Dedifferentiated amniotic fluid mesenchymal stem cell (primary cell): ENCODE results near the gene SCYL3.
"Not testable (repeated sequence)": the region's sequence is repeated elsewhere in the genome, so short reads cannot be mapped to it uniquely, and the experiment has no call there.

Experiments used
- DNase-seq: peaks from one replicate; pipeline ENCODE4 v3.0.0-alpha.2; 2016; ENCODE audit errors: extremely low spot score

SCYL3 gene, protein sequence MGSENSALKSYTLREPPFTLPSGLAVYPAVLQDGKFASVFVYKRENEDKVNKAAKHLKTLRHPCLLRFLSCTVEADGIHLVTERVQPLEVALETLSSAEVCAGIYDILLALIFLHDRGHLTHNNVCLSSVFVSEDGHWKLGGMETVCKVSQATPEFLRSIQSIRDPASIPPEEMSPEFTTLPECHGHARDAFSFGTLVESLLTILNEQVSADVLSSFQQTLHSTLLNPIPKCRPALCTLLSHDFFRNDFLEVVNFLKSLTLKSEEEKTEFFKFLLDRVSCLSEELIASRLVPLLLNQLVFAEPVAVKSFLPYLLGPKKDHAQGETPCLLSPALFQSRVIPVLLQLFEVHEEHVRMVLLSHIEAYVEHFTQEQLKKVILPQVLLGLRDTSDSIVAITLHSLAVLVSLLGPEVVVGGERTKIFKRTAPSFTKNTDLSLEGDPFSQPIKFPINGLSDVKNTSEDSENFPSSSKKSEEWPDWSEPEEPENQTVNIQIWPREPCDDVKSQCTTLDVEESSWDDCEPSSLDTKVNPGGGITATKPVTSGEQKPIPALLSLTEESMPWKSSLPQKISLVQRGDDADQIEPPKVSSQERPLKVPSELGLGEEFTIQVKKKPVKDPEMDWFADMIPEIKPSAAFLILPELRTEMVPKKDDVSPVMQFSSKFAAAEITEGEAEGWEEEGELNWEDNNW

DNA sequence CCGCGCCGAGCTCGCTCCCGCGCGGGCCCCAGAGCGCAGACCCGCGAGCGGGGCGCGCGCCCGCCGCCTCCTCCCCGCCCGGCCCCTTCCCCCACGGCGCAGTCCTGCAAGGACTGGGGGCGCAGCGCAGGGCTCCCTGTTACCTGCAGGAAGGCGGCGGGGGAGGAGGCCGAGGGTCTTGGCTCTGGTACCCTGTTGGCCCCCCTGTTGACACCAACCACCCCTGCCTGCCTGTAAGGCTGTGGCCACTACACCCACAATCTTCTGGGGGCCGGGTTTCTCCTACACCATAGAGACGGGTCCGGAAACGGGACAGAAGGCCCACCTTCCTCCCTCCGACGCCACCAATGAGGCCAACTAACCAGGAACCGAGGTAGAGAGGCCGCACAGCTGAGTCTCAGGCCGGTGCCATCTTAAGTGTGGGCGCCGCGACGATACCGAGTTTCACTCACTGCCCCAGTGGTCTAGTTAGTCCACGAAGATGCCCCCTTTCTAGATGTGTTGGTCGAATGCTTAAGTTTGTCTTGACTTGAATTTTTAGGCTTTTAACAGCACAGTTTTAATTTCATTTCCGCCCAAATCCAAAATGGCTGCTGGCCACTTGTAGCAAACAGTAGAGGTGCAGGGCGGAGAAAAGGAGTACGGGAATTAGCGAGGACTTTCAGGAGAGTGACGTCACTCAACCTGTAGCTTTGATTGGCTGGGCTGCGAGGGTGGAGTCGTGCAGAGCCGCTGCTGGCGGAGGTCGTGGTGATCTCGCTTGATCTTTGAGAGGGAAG lies at the start of gene SCYL3:
Gene SCYL3 (minus strand): TSS at position 252 of the 779 bp plus-strand sequence. CDS start 5,056 bp downstream, outside the sequence.
- DNase-seq, result peak; percentile 98

DNA sequence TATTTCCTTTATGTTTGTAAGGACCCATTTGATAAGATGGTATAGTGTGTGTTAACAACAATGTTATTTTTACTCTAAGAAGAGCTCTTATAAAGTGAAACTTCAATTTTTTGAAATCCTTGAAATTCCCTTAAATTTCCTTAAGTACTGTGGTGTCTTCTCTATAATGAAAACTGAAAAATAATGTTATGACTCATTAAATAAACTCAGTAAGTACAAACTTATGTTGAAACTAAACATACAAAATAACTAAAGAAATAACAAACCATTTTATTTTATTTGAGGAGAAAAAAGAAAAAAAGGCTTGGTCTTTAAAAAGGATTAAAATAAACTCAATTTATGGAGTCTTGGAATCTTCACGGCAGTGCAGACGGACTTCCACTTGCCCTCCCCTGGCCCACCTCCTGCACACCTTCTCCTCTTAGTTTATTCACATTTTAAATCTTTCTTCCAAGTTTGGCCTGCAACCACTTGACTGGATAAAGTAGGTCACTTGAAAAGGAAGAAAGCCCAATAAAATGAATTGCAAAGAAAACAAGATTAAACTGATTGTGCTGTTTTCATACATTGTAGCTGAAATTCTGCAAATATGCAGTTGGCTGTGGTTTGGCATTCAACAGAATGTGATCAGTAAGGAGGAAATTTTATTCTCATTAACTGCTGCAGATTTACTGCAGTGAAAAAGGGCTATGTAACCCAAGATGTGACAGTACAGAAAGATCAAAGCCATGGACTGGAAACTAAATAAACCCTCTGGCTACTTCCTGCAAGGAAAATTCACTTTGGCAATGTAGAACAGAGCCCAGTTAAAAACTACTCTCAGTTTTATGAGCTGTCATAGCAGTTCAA lies 48.5 kb upstream of the SCYL3 start:
- peak; percentile 32 for DNase-seq

DNA sequence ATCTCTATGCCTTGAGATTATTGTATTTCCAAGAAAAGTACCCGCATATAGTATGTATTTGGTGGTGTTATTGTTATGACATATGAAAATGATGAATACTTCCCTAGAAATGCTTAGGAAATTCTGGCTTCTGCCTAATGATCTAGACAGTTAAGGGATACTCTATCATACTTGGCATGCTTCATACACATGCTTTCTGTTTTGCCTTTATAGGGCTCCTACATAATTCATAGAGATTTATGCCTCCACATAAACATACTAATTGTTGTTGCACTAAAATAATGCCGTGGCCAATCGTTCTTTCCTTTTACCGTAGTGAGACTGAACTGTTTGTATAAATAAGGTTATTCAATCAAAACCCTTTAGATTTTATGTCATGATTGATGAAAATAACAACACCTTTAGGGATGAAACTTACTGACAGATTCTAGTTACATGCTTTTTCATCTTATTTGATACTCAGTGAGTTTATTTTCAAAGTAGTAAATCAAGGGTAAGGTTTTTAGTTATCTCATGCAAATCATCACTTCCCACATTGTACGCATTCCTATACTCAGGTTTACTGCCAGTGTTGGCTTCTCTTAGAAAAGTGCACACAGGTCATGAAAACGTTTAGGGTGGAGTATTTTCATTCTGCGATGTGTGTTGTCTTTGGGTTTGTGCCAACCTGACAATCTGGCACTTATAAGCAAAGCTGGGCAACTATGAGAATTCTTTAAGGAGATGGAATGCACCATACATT lies 40.5 kb upstream of the SCYL3 start:
- DNase-seq, result peak; percentile 50

DNA sequence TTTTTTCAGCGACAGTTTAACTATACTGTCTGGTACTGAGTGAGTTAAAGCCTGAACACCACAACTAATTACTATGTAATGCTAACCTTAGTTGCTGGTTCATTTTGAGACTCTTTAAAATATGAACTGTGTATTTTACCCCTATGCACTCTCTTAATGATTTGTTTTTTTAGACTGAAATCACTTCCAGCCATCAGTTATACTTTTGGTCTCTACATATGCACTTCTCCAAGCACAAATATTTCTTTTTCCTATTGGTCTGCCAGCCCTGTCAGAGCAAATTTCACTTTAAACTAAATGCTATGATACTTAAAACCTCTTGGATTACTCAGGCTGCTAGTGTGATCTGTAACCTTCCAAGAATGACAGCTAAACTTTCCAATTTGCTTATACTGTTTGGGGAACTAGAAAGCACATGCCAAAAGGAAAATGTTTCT lies 38.1 kb upstream of the SCYL3 start:
- DNase-seq, result peak; percentile 84

DNA sequence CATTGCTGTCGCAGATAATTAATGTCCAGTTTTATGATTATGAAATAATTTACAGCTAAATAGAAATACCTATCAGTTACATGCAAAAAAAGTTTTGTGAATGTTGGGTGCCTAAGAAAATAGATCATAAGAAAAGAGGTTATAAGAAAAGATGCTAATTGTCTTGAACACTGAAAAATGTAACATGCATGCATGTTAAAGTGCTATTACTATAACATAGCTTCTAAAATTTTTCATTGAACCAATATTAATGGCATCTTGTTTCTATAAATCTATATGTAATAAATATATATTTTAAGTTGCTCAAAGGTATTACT lies 35.5 kb upstream of the SCYL3 start:
- DNase-seq, result no peak

DNA sequence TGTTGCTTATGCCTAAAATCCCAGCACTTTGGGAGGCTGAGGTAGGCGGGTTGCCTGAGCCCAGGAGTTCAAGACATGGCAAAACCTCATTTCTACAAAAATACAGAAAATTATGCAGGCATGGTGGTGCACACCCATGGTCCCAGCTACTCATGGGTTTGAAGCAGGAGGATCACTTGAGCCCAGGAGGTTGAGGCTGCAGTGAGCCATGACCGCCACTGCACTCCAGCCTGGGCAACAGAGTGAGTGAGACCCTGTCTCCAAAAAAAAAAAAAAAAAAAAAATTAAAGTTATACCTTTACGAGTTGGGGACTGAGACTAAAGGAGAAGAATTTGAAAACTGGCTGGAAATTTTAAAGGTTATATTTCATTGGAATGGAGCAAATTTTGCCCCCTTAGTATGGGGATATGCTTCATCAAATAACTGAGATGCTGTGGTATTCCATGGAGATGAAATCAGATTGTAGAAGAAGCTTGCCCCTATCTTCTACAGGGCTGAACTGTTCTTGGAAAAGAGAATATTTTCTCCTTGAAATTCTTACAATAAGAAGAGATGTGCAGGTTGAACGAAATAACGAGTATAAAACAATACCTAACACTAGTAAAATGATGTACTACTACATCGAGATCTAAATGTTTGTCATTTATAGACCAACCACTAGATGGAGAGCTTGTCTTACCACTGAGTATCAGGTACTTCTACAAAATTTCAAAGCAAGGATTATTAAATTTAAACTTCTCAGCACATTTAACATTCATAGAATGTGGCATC lies 34.9 kb upstream of the SCYL3 start:
- DNase-seq, result peak; percentile 63

DNA sequence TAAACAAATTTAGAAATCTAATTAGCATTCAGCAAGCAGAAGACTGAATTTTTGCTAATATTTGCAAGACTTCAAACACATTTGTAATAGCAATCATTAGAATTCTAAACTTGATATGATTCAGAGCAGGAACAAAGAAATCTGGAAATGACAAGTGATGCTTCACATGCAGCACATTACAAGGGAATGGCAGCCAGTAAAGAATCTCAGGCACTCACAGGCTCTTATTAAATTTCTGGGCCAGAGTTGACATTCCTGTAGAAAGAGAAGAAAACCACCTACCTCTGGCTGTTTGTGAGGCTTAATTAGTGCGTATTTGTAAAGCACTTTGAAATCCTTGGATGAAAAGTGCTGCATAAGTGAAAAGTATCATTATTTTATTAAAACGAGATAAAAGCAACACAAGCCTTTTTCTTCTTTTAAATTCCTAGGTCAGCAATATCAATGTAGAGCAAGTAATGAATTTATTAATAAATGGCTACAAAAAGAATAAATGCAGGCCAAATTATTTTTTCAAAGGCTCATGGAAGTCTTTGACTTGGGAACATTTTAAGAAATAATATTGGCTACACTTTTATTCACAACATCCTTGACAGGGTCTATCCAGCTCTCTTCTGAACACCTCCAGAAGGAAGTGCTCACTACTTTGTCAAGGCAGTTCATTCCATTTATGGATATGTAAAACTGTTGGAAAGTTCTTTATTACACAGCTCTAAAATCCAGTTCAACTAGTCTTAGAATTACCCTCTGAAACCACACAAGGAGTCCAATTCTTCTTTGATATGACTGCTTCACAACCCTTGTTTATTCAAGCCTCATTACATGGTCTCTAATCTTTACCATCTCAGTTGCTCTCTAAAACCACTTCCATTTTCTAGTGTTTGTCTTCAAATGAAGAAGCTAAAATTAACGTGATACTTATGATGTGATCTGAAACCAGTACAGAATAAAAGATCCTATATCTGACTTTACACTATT lies 32.1 kb upstream of the SCYL3 start:
- no peak for DNase-seq

DNA sequence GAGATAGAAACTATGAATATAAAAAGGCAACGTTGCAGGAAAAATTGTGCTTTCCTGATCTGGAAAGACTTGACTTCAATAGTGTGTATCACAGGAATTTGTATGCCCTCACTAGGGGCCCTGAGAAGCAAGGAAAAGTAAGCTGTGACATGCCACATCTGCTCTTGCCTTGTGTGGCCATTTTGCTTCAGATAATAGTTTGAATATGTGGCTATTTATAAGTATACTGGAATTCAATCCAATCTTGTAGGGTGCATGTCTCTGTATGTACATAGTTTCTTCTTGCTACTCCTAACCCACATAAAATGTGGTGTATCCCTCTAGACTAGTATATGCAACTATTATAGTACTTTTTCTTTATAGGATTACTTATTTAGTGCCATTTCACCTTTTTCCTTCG lies 31.1 kb upstream of the SCYL3 start:
- no peak for DNase-seq

DNA sequence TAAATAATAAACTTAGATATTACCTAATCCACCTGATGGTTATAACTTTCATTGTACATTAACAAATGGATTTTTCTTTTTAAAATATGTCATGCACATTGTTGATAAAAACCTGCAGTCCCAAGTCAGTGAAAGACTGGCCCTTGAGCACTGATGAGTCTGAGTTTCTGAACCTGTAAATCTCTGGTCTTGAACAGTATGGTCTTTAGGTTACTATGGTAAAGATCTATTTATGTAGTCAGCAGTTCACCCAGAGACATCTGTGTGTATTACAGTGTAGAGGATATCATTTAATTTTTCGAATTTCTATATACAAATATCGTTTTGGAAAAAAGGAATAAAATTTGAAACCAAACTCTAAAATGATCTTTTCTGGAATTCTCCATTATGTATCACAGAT lies 30.4 kb upstream of the SCYL3 start:
- DNase-seq, result no peak

DNA sequence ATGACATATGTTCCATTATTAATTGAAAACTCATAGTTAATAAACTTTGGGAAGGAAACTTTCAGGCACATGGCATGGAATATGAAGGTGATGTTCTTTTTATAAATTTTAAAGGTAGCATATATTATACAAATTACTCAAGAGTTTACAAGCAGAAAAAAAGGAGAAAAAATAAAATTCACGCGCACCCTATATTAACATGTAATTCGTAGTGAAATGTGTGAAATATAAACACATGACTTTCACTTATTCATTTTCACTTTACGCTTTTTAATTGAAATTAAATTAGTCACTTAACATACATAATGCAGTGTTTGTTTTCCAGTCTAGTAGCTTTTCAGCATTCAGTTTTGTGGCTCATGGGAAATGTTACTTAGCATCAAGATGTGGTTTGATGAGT lies 27.4 kb upstream of the SCYL3 start:
- no peak for DNase-seq

DNA sequence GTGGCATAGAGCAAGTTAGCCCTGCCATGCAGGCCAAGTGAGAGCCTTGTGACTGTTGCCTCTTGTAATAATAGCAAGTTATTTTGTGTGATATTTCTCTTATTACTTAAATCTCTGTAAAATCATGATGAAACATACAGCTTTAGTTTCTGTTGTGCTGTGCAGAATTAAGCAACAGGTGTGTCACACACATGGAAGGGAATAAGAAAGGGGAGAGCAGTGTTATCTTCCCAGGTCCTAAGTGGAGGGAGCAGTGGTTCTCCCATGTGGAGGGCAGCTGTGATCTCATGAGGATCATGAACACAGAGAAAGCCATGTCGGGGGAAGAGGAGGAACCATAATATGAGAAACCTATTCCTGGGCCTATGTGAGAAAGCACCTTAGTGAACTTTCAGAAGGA lies 25.2 kb upstream of the SCYL3 start:
- no peak for DNase-seq

DNA sequence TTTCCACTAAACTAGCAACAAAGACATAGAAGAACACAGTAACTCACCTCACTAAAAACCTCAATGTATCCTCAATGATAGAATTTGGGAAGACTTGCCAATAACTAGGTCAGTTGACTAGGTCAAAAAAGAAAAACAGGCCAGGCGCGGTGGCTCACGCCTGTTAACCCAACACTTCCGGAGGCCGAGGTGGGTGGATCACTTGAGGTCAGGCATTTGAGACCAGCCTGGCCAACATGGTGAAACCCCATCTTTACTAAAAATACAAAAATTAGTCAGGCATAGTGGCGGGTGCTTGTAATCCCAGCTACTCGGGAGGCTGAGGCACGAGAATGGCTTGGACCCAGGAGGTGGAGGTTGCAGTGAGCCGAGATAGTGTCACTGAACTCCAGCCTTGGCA lies 24.5 kb upstream of the SCYL3 start:
- not testable (repeated sequence) for DNase-seq

DNA sequence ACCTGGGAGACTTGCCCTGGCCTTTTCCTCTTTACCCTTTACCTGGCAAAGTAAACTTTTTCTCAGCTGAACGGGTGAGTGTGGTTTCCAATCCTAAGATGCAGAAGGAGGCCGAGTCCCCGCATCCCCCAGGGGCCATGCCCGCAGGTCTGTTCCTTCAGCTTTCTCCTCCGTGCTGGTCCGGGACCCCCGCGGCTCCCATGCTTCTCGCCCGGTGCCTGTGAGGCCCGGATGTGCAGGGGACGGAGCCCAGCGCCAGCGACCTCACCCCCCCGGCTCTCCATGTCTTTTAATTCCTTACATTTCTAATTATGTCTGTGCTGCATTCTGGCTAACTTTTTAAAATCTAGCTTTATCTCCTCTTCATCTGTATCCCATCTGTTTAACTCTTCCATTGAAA lies 21.5 kb upstream of the SCYL3 start:
- DNase-seq, result no peak

DNA sequence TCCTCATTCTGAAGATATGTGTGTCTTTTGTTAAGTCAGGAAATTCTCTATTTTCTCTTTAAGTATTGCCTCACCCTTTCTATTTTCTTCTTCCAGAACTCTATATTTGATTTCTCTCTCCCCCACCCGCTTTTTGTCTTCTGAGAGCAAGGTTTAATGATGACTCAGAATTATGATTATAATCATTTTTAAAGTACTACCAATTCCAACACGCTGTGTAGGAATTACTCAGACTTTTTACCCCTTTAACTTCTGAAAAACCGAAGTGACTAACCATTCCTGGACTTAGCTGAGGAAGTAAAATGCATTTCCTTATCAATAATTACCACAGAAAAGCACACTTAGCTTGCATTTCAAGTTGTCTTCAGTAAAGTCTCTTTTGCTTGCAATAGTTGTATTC lies 20.8 kb upstream of the SCYL3 start:
- DNase-seq, result no peak

DNA sequence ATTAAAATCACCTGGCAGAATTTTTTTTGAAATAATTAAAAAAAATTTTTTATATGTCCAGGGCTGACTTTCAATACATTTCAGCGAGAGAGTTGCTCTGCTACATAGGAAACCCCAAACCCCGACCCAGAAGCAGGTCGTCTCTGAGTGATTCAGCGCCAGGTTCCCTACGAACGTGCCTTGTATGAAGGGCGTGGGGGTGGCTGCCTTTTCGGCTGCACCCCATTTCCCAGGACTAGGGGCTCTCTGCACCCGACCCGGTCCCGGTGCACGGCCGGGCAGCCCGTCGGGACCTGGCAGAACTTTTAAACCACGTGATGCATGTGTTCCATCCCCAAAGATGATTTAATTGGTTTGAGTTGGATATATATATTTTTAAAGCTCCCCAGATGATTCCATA lies 15.8 kb upstream of the SCYL3 start:
- no peak for DNase-seq

DNA sequence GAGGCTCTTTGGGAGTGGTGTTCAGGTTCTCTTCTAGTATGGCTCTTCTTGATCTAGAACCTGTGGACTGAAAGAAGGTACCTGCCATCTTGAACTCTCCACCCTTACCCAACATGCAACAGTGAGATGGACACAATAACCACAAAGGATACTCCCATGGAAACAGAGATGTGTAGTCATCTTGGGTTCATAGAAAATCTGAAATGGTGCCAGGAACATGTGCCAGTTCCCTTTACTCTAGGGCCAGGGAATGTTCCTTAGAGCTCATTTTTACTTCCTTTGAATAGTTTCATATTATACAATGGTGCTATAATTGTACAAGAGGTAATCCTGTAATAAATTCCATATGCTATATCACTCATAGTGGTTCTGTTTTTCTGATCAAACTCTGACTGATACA lies 13.2 kb upstream of the SCYL3 start:
- DNase-seq, result no peak

DNA sequence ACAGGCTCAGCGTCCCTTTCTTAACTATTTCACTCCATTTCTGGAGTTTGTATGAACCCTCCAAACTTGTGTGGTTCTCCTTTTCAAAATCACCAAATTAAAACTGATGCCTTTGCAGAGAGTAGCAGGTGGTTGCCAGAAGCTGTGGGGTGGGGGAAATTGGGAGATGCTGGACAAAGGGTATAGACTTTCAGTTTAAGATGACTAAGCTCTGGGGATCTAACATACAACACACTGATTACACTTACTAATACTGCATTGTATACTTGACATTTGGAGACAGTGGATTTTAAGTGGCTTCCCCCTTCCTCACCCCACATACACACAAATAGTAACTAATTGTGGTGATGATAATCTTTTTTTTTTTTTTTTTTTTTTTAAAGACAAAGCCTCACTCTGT lies 11.1 kb upstream of the SCYL3 start:
- no peak for DNase-seq

DNA sequence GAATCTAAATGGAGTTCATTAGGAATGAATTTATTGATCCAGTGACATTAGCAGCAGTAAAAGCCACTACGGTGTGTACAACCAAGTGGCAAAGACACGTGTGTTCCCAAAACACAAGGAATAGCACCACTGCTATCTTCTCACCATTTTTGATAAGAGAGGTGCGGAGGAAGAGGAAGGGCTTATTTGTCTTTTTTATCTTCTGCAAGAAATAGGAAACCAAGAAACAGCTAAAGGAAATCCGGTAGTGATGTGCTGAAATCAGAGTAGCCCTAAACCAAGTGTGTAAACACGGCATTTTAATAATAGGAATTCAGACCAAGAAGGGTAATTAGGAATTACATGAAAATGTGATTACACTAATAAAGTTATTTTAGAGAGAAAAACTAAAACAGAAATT lies 9.1 kb upstream of the SCYL3 start:
- DNase-seq, result no peak

DNA sequence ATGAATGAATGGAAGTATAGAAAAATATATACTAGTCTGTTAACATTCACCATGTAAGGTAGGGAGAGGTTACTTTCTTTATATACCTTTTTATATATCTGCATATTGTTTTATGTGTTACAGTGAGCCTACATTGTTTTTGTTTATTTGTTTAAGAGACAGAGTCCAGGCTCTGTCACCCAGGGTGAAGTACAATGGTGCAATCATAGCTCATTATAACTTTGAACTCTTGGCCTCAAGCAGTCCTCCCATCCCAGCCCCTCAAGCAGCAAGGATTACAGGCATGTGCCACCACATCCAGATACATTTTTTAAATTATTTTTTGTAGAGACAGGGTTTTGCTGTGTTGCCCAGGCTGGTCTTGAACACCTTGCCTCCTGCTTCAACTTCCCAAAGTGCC lies 7.4 kb upstream of the SCYL3 start:
- no peak for DNase-seq
